Measurements from ENCODE around the gene CR1.
"Not testable (repeated sequence)": the region's sequence is repeated elsewhere in the genome, so short reads cannot be mapped to it uniquely, and the experiment has no call there.

The CR1 gene

DNA sequence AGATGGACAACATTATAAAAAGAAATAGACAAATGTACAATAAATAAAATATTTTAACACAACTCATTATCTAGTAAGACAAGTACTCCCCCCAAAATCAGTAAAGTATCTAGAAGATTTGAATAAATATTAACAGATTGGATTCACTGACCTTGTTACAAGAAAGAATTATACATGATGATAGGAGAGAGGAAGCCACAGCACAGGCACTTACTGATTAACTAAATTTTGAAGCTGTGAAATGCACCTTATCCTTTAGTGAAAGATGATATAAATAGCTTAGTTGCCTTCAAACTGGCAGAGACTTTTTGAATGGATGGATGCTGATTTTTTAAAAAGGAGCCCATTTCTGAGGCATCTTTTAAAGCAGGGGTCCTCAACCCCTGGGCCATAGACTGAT is 8.5 kb downstream of the CR1 start:
- no peak for DNase-seq

GRCh38 chr1:207510444-207510843 is 14.5 kb downstream of the CR1 start:
- no peak for DNase-seq

DNA sequence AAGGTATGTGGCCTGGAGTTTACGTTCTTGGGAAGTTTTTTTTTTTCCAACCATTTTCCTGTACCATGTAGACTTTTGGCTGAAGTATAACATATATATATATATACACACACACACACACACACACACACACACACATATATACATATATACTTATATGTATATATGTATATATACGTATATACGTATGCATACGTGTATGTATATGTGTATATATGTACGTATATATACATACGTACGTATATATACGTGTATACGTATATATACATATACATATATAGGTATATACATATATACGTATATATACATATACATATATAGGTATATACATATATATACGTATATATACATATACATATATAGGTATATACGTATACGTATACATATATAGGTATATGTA is 18.9 kb downstream of the CR1 start:
- no peak for DNase-seq

DNA sequence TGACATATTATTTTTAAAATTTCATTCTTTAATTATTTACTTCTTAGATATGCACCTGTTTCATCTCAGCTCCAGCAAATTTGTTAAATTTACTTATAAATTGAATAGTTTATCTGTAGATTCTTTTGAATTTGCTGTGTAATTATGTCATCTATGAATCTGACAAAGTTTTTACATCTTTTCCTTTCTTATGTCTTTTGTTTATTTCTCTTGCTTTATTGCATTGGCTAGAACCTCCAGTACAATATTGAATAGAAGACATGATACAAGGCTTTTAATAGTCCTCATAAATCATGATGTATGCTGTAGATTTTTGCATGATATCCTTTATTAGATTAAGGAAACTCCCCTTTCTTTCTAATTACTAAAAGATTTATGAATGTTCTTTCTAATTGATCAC is 20.8 kb downstream of the CR1 start:
- DNase-seq, result no peak

DNA sequence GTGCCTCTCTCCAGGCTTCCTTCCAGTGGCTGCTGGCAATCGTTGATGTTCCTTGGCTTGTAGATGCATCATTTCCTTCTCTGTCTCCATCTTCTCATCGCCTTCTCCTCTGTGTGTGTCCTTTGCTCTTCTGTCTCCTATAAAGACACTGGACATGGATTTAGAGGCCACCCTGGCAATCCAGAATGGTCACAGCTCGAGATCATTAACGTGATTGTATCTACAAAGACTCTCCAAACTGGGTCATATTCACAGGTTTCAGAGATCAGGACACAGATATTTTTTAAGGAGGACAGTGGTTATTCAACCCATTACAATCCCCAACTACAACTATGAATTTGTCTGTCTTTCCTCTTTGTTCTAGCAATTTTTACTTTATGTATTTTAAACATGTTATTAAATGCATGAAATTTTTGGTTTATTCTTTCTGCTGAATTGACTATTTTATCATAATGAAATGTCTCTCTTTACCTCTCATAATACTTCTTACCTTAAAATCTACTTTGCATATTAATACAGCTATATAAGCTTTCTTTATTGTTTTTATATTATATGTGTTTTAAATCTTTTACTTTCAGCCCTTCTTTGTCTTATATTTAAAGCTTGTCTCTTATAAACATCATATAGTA is 22.8 kb downstream of the CR1 start:
- DNase-seq, result no peak

DNA sequence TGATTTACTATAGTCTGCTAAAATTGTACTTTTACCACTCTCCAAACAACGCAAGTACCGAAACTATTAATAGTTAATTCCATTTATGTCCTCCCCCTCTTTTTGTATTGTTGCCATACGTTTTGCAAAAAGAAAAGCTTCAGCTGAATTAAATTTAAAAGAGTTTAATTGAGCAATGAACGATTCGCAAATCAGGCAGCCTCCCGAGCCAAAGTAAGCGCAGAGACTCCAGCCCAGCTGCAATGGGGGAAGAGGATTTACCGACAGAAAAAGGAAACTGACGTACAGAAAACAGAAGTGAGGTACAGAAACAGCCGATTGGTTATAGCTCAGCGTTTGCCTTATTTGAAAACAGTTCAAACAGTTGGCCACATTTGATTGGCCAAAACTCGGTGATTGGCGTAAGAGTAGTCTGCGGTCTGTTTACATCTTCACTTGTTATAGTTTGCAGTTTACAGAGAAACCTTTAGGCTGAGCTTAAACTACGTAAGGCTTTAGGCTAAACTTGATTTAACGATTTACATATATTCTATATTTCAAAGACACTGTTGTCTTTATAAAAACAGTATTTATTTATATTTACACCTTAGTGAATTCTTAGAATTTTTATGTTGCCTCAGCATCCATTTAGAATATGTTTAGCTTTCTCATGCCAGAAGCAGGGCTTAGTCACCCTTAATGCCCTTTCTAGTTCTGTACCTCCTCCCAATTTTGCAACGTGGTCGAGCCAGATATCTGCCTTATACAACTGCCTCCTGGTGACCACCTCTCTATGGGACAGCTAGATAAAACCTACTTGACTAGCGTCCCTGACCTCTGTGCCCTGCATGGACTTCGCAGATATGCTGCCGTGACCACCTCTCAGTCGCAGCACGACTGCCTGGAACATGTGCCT is 23.8 kb downstream of the CR1 start:
- DNase-seq, result no peak

- DNase-seq, result not testable (repeated sequence)
Observed at GRCh38 chr1:207520400-207521345, 24.7 kb downstream of the CR1 start.

- DNase-seq, result not testable (repeated sequence)
Observed at GRCh38 chr1:207525239-207525638, 29.3 kb downstream of the CR1 start.

DNA sequence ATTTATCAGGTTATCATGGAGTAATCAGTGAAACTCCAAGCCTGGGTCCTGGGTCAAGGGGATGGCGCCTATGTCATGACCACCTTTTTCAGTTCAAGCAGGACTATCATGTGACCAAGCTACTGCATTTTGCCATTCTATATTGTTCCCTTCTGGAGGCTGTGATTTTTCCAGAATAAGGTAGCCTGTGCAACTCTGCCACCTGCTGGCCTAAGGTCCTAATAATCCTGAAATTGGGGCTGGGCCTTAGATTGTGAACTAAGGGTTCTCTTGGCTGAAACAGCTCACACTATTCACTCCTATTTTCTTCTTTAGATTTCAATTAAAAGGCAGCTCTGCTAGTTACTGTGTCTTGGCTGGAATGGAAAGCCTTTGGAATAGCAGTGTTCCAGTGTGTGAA is 32.4 kb downstream of the CR1 start:
- DNase-seq, result not testable (repeated sequence)

GRCh38 chr1:207536263-207536662 is 40.3 kb downstream of the CR1 start:
- DNase-seq, result not testable (repeated sequence)

GRCh38 chr1:207546677-207547357 is 50.9 kb downstream of the CR1 start:
- DNase-seq, result not testable (repeated sequence)

- DNase-seq, result not testable (repeated sequence)
Observed at GRCh38 chr1:207554823-207555222, 58.9 kb downstream of the CR1 start.

- no peak for DNase-seq
Observed at GRCh38 chr1:207565546-207566468, 69.8 kb downstream of the CR1 start.

GRCh38 chr1:207571926-207572325 is 76.0 kb downstream of the CR1 start:
- not testable (repeated sequence) for DNase-seq

DNA sequence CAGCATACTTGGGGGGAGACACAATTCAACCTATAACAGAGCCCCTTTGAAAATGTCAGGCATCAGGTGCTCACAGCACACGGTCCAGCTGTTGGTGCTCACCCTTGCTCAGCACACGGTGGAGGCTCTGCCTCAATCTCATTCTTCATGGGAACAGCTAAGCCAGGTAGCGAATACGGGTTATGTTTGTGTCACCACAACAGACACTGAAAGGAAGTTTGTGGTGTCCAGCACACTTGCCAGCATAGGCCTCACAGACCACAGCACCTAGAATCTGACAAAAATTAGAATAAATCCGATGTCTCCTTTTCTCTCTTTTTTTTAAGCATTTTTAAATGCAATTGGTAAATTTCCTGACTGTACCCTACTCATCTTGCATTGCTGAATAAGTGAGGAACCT is 77.1 kb downstream of the CR1 start:
- DNase-seq, result not testable (repeated sequence)

- DNase-seq, result not testable (repeated sequence)
Observed at GRCh38 chr1:207575381-207575780, 79.4 kb downstream of the CR1 start.

- DNase-seq, result no peak
Observed at GRCh38 chr1:207578796-207579435, 83.0 kb downstream of the CR1 start.

- peak; percentile 21 for DNase-seq
Observed at GRCh38 chr1:207579436-207579799, 83.5 kb downstream of the CR1 start.

DNA sequence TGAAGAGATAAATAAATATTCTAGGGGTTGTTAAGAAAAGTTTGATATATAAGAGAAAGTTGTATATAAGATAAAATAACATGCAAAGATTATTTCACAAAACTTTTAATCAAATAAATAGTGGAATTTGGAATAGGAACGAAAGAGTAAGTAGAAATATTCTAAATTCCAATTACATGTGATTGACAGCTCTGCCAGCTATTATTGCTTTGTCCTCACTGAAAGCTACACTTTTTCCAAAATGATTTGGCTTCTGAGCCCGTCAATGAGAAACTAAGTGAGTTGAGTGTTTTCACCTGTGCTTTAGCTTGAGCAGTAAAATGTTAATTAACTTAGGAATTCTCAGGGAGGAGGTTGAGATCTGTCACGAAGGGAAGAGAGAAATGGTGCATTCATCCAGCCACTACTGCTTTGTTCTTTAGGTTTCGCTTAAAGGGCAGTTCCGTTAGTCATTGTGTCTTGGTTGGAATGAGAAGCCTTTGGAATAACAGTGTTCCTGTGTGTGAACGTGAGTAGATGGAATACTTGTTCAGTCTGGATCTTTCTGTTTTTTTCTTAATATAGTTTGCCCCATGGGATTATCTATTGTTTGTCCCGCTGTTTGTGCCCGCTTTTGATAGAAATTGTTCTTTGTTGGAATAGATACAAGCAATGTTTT is 85.7 kb downstream of the CR1 start:
- no peak for DNase-seq

GRCh38 chr1:207589506-207589905 is 93.5 kb downstream of the CR1 start:
- DNase-seq, result not testable (repeated sequence)
